ENCODE data around the gene HENMT1.

DNA sequence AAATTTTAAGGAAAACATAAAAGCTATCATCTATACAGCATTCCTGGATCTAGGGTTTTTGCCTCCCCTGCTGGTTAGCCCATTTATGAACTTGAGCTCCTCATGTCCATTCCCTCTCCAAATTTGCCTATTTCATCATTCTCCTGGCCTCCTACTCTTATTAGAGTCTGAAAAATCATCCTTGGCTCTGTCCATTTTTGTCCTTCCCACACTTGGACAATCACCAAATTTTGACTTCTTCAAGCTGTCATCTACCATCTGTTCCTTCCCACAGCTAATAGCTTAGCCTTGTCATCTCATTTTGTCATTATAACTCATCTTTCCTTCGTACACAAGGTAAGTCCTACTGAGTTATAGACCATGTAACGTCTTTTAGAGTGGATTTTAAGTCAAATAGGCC is 2.2 kb upstream of the HENMT1 start:
- TF ChIP-seq POLR2A (IDR thresholded peaks at IDR 0.05): no peak
- TF ChIP-seq, protein P1, sequence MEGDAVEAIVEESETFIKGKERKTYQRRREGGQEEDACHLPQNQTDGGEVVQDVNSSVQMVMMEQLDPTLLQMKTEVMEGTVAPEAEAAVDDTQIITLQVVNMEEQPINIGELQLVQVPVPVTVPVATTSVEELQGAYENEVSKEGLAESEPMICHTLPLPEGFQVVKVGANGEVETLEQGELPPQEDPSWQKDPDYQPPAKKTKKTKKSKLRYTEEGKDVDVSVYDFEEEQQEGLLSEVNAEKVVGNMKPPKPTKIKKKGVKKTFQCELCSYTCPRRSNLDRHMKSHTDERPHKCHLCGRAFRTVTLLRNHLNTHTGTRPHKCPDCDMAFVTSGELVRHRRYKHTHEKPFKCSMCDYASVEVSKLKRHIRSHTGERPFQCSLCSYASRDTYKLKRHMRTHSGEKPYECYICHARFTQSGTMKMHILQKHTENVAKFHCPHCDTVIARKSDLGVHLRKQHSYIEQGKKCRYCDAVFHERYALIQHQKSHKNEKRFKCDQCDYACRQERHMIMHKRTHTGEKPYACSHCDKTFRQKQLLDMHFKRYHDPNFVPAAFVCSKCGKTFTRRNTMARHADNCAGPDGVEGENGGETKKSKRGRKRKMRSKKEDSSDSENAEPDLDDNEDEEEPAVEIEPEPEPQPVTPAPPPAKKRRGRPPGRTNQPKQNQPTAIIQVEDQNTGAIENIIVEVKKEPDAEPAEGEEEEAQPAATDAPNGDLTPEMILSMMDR (IDR thresholded peaks at IDR 0.05): no peak
